Psoas muscle (tissue), 8 donors: ENCODE data around the gene TP53I13. TPM values are rescaled to one million over a fixed set of nuclear protein-coding genes. Genes with fewer than 3 reads are reported as not detected.

Experiments used
- ATAC-seq, 4 donors: fragments of 200-7000 bp; cut with Tn5 transposase; one replicate each; pipeline ENCODE4 v1.9.1; 2020; ENCODE audit warnings: moderate library complexity in 3 of 4, mild to moderate bottlenecking in 2 of 4
- DNase-seq, 2 donors: peaks; one replicate each; pipeline ENCODE4 v3.0.0-alpha.2; 2020
- H3K27ac ChIP-seq: fragments of 200-600 bp; one replicate; pipeline ENCODE4 v1.8.0; 2022
- H3K27me3 ChIP-seq, 3 donors: fragments of 200-600 bp in 1 of 3; one replicate each; pipeline versions ENCODE4 v1.6.1 to v1.8.0; 2013 to 2022; ENCODE audit warnings: low read length in 2 of 3, mild to moderate bottlenecking in 2 of 3, moderate library complexity in 1 of 3; ENCODE audit not compliant: insufficient read depth in 3 of 3
- H3K36me3 ChIP-seq, 2 donors: fragments of 200-600 bp in 1 of 2; one replicate each; pipeline versions ENCODE4 v1.6.1 to v1.8.0; 2013 to 2022; ENCODE audit warnings: low read depth in 1 of 2, mild to moderate bottlenecking in 1 of 2, moderate library complexity in 1 of 2; ENCODE audit not compliant: insufficient read depth in 1 of 2
- H3K4me1 ChIP-seq: fragments of 200-600 bp; one replicate; pipeline ENCODE4 v1.8.0; 2022
- H3K4me3 ChIP-seq: fragments of 200-600 bp; one replicate; pipeline ENCODE4 v1.8.0; 2022; ENCODE audit warnings: mild to moderate bottlenecking
- H3K9me3 ChIP-seq: fragments of 200-600 bp; one replicate; pipeline ENCODE4 v1.8.0; 2022
- WGBS, 3 donors: extraction: QIAGEN DNeasy Blood & Tissue Kit; methylation state at CpG; one replicate each; pipeline versions ENCODE4 v1.1.6 to v1.1.7; 2013; 5-methylcytosine and 5-hydroxymethylcytosine counted together
- intact Hi-C, 2 donors: fragments of 100-400 bp; cut with DNase I; formaldehyde crosslinking; loops; one replicate each; pipeline versions ENCODE4 v1.11.0 to v1.14.2; 2022
- polyA plus RNA-seq, 3 donors: library from polyadenylated mRNA; stranded (reverse); fragments of 200-250 nt; gene quantifications; one replicate each; pipeline ENCODE4 v1.2.3, GENCODE V29; 2013
- total RNA-seq, 4 donors: library from RNA; stranded (reverse); fragmentation: NEBNext Ultra II Directional in 2 of 4; extraction: Animal tissue kit (Norgen Biotek cat#: 25700) in 2 of 4; gene quantifications; one replicate each; pipeline versions ENCODE4 v1.2.1 to v1.2.4, GENCODE V29; 2021 to 2023
- TF ChIP-seq, protein P1 (sequence below): fragments of 200-600 bp; IDR thresholded peaks from one replicate; pipeline ENCODE4 v1.8.0; 2022; ENCODE audit warnings: antibody characterized with exemption
- donor health status: healthy with polysubstance abuse.
- donor health status: DM: no; HTN: no; CAD: no; lungs with moderate emphysema.
- donor health status: Bipolar disorder and iron deficiency.
- donor health status: healthy.
- donor health status: DM: yes; HTN: yes; CAD: no.
- donor health status: DM: no; HTN: no; CAD: no.
- donor health status: DM: no; HTN: no; CAD: no.
- donor health status: DM: yes; HTN: yes; CAD: no.

TP53I13 gene
- total and polyA plus RNA-seq, 7 donors: 13.3 to 46.1 (median 20.9) TPM

- TF ChIP-seq, protein P1, sequence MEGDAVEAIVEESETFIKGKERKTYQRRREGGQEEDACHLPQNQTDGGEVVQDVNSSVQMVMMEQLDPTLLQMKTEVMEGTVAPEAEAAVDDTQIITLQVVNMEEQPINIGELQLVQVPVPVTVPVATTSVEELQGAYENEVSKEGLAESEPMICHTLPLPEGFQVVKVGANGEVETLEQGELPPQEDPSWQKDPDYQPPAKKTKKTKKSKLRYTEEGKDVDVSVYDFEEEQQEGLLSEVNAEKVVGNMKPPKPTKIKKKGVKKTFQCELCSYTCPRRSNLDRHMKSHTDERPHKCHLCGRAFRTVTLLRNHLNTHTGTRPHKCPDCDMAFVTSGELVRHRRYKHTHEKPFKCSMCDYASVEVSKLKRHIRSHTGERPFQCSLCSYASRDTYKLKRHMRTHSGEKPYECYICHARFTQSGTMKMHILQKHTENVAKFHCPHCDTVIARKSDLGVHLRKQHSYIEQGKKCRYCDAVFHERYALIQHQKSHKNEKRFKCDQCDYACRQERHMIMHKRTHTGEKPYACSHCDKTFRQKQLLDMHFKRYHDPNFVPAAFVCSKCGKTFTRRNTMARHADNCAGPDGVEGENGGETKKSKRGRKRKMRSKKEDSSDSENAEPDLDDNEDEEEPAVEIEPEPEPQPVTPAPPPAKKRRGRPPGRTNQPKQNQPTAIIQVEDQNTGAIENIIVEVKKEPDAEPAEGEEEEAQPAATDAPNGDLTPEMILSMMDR: no peak
- intact Hi-C loops: no loop called here
- Histone ChIP-seq H3K36me3 (peaks cover 0 to 53% of the 10 kb centered on the region in 2 donors), H3K4me1 (peaks cover 19% of the 10 kb centered on the region), H3K9me3 (no peaks in the 10 kb centered on the region), H3K27me3 (no peaks in the 10 kb centered on the region), H3K4me3 (no peak overlapping the region), H3K27ac (no peak overlapping the region)
- no peak for DNase-seq
- ATAC-seq: no peak
- whole genome bisulfite sequencing, 3 donors: 83 to 86% (median 84%) methylated on average over 6 of the region's 6 CpGs
Observed at GRCh38 chr17:29573558-29573869, 5.0 kb downstream of the TP53I13 start.

- H3K36me3 ChIP-seq: peaks cover 0 to 59% of the 10 kb centered on the region in 2 donors
- H3K27ac ChIP-seq: no peak overlapping the region
- H3K4me1 ChIP-seq: peaks cover 19% of the 10 kb centered on the region
- TF ChIP-seq, protein P1: no peak
- intact Hi-C loops: no loop called here
- DNase-seq: no peak
- no peaks in the 10 kb centered on the region for H3K27me3 ChIP-seq
- no peak for ATAC-seq
- H3K9me3 ChIP-seq: no peaks in the 10 kb centered on the region
- no peak overlapping the region for H3K4me3 ChIP-seq
- 83 to 86% (median 84%) methylated on average over 14 of the region's 14 CpGs for WGBS, 3 donors
Observed at GRCh38 chr17:29573871-29574731, 5.6 kb downstream of the TP53I13 start.

DNA sequence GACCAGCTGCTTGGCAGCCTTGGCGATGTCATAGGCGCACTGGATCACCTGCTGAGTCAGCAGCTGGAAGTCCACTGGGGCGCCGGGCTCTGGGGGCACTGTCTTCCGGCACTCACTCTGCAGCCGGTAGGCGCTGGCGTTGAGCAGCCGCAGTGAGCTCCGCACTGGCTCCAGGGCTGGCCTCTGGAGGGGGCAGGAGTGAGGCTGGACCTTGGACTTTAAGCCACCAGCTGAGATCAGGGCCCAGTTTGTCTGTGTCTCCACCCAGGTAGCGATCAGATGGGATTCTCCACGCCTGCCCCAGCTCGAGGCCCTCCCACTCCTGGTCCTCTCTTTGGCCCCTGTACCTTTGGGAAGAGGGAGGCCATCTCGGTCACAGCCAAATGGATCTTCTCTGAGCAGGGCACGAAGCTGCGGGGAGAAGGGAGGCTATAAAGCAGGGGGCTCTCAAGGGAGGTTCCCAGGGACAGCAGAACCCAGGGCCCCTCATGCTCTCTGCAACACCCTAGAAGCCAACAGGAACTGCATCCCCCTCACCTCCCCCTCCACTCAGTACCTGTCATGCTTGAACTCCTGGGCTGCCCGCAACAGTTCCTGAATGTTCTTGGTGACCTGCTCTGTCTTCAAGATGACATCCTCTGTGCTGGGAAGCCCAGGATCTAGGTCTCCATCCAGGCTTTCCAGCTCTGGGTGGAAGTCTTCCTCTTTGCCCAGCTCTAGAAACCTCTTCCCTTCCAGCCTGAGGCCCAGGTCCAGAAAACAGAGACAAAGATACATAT, 6.4 kb downstream of the TP53I13 start:
- peak in 1 of 2 donors; percentile 59 for DNase-seq
- Histone ChIP-seq H3K4me3 (no peak overlapping the region), H3K9me3 (no peaks in the 10 kb centered on the region), H3K36me3 (peaks cover 0 to 67% of the 10 kb centered on the region in 2 donors), H3K27me3 (no peaks in the 10 kb centered on the region), H3K4me1 (peaks cover 11% of the 10 kb centered on the region), H3K27ac (no peak overlapping the region)
- no peak for ATAC-seq
- WGBS, 3 donors: 71 to 76% (median 73%) methylated on average over 15 to 17 of the region's 17 CpGs
- TF ChIP-seq, protein P1: no peak
- intact Hi-C loops: no loop called here

DNA sequence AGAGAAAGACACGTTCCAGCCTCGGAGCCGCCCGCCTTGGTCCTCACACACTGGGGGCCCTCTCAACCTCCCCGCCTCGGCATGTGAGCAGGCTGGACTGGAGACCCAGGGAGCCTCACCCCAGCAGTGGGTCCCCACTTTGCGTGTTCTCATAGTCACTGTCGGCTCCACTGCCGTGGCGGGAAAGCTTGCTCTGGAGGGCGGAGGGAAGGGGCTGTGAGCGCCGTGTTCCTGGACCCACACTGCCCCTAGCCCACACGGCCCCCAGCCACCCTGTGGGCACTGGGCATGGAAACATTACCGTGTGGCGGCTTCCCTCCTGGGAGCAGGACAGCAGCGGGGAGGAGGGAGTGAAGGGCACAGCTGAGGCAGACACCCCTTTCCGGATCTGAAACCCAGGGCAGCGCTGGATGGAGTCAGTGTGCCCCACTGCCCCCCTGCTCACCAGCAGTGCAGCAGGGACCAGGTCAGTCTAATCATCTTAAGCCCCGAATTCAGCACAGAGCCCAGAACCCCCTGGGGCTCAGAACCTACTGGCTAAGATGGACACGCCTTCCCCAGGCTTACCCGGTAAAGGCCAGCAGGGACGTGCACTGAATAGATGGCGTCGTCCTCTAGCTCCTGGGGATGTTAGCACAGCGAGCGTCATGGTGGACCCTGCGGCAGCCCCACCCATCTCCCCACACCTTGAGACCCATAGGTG, 7.2 kb downstream of the TP53I13 start:
- peaks cover 11% of the 10 kb centered on the region for H3K4me1 ChIP-seq
- no peak for ATAC-seq
- H3K4me3 ChIP-seq: no peak overlapping the region
- WGBS, 3 donors: 86 to 92% (median 89%) methylated on average over 28 of the region's 28 CpGs
- H3K36me3 ChIP-seq: peaks cover 0 to 73% of the 10 kb centered on the region in 2 donors
- TF ChIP-seq, protein P1: no peak
- no peak for DNase-seq
- H3K27me3 ChIP-seq: no peaks in the 10 kb centered on the region
- no peak overlapping the region for H3K27ac ChIP-seq
- H3K9me3 ChIP-seq: no peaks in the 10 kb centered on the region
- intact Hi-C loops: no loop called here
